Ovary (tissue), 9 donors: ENCODE data around the gene KRTAP12-1. TPM values are rescaled to one million over a fixed set of nuclear protein-coding genes. Genes with fewer than 3 reads are reported as not detected.
"Not testable (repeated sequence)": the region's sequence is repeated elsewhere in the genome, so short reads cannot be mapped to it uniquely, and the experiment has no call there.

Experiments
- DNase-seq, 5 donors: peaks; one replicate each; pipeline ENCODE4 v3.0.0-alpha.2; 2019 to 2020
- H3K27ac ChIP-seq, 2 donors: fragments of 200-600 bp; one replicate each; pipeline versions ENCODE4 v1.5.1 to v1.8.0; 2019 to 2022
- H3K27me3 ChIP-seq: fragments of 200-600 bp; one replicate; pipeline ENCODE4 v1.8.0; 2022
- H3K36me3 ChIP-seq: fragments of 200-600 bp; sonication (generic); one replicate; pipeline ENCODE4 v1.5.1; 2019
- H3K4me1 ChIP-seq: one replicate; pipeline ENCODE4 v1.8.1; 2013; ENCODE audit warnings: mild to moderate bottlenecking, moderate library complexity; ENCODE audit not compliant: insufficient read depth
- H3K4me3 ChIP-seq: fragments of 200-600 bp; sonication (generic); one replicate; pipeline ENCODE4 v1.5.1; 2017
- H3K9me3 ChIP-seq, 2 donors: fragments of 200-600 bp in 1 of 2; sonication (generic) in 1 of 2; one replicate each; pipeline versions ENCODE4 v1.5.1 to v1.8.1; 2013 to 2019; ENCODE audit warnings: mild to moderate bottlenecking in 1 of 2, moderate library complexity in 1 of 2
- EP300 ChIP-seq: sonication (generic); formaldehyde crosslinking; IDR thresholded peaks from one replicate; pipeline ENCODE4 v1.6.1; 2017; ENCODE audit warnings: antibody characterized with exemption
- POLR2A ChIP-seq: fragments of 450-650 bp; IDR thresholded peaks from one replicate; pipeline ENCODE4 v1.6.1; 2017; ENCODE audit warnings: antibody characterized with exemption, mild to moderate bottlenecking, moderate library complexity
- WGBS, 3 donors: extraction: QIAGEN DNeasy Blood & Tissue Kit in 1 of 3; methylation state at CpG; one replicate each; pipeline versions ENCODE4 v1.1.5 to v1.1.7; 2013 to 2017; 5-methylcytosine and 5-hydroxymethylcytosine counted together
- intact Hi-C, 4 donors: fragments of 100-400 bp; cut with DNase I; formaldehyde crosslinking; loops; one replicate each; pipeline versions ENCODE4 v1.11.0 to v1.15.1; 2022 to 2023
- polyA plus RNA-seq, 2 donors: library from polyadenylated mRNA; stranded (reverse); fragments of 200-250 nt in 1 of 2; fragments of 350-450 nt in 1 of 2; fragmentation: Illumina TruSeq in 1 of 2; extraction: RNeasy Lipid Tissue Mini Kit (QIAGEN cat#74804) in 1 of 2; gene quantifications; one replicate each; pipeline ENCODE4 v1.2.3, GENCODE V29; 2013 to 2014
- total RNA-seq, 7 donors: library from RNA; depleted of rRNA in 2 of 7; stranded (reverse); fragments of >200 nt in 2 of 7; fragmentation: NEBNext Ultra II Directional in 3 of 7; extraction: Animal tissue kit (Norgen Biotek cat#: 25700) in 3 of 7; gene quantifications; one replicate each; pipeline versions ENCODE4 v1.1.0 to v1.2.4, GENCODE V29; 2016 to 2023
- TF ChIP-seq, protein P1 (sequence below), 3 donors: fragments of 450-650 bp in 2 of 3; fragments of 200-600 bp in 1 of 3; IDR thresholded peaks; one replicate each; pipeline versions ENCODE4 v1.5.1 to v1.8.0; 2016 to 2022; ENCODE audit warnings: antibody characterized with exemption in 3 of 3, mild to moderate bottlenecking in 1 of 3
- donor health status: DM: no; HTN: no; CAD: no; lungs with moderate emphysema.
- donor health status: DM: no; HTN: no; CAD: no.
- donor health status: Bipolar disorder and iron deficiency.
- donor health status: DM: yes; HTN: yes; CAD: no.
- donor health status: DM: no; HTN: no; CAD: no.
- donor health status: DM: yes; HTN: yes; CAD: no.

KRTAP12-1 gene
- total and polyA plus RNA-seq, 9 donors = not detected

DNA sequence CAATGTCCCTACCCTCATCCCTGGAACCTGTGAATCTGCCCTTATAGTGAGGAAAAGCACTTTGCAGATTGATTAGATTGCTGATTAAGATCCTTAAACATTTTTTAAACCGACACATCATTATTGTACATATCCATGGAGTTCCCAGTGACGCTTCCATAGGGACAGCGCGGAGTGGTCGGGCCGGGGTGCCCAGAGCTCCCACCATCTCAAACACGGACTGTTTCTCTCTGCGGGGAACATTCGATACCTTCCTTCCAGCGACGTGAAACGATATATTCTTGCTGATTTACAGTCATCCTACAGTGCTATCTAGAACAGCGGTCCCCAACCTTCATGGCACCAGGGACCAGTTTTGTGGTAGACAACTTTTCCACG is 19.0 kb upstream of the KRTAP12-1 start:
- DNase-seq = no peak
- 72 to 75% (median 73%) methylated on average over 14 of the region's 14 CpGs for WGBS, 3 donors
- Histone ChIP-seq H3K4me1 (no peaks in the 10 kb centered on the region), H3K27me3 (no peaks in the 10 kb centered on the region), H3K4me3 (no peak overlapping the region), H3K9me3 (no peaks in the 10 kb centered on the region), H3K27ac (no peak overlapping the region), H3K36me3 (no peaks in the 10 kb centered on the region)
- intact Hi-C loops = no loop called here
- no peak for TF ChIP-seq EP300
- TF ChIP-seq, protein P1, sequence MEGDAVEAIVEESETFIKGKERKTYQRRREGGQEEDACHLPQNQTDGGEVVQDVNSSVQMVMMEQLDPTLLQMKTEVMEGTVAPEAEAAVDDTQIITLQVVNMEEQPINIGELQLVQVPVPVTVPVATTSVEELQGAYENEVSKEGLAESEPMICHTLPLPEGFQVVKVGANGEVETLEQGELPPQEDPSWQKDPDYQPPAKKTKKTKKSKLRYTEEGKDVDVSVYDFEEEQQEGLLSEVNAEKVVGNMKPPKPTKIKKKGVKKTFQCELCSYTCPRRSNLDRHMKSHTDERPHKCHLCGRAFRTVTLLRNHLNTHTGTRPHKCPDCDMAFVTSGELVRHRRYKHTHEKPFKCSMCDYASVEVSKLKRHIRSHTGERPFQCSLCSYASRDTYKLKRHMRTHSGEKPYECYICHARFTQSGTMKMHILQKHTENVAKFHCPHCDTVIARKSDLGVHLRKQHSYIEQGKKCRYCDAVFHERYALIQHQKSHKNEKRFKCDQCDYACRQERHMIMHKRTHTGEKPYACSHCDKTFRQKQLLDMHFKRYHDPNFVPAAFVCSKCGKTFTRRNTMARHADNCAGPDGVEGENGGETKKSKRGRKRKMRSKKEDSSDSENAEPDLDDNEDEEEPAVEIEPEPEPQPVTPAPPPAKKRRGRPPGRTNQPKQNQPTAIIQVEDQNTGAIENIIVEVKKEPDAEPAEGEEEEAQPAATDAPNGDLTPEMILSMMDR (IDR thresholded peaks at IDR 0.05) = no peak
- no peak for TF ChIP-seq POLR2A

DNA sequence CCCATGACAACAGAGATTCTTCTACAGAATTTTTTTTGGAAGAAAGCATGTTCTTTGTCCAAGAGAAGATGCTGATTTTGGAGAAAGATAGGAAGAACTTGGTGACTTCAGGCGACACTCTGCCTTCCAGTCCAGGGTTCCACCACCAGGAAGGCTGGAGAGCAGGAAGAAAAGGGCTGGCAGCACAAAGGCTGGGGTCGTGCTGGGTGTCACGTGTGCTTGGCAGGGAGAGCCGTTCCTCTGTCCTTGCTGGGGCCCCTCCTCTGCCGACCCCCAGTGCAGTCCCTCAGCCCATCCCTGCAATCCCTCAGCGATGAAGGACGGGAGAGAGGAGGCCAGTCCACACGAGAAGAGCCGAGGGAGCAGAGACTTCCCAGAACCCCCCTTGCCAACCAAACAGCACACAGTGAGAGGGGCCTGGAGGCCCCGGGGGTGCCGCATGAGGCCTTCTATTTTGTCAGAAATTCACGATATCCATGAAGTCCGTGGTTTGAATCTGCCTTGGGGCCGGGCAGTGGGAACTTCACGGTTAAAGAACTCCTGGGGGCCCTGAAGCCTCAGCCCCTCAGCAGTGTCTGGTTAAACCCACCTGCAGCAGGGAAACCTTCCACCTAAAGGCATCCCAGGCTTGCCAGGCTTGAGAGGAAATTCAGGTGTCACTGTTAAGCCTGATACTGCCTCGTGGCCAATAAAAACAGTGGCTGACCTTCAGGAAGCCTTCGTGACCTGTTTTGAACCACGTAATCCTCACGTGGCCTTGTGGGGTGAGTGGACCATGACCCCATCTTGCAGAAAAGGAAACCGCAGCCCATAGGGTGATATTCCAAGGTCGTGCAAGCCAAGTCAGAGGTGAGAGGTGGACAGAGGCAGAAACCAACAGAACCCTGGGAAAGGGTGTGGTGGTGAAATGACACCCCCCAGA is 18.4 kb upstream of the KRTAP12-1 start:
- Histone ChIP-seq H3K9me3 (no peaks in the 10 kb centered on the region), H3K36me3 (no peaks in the 10 kb centered on the region), H3K4me1 (no peaks in the 10 kb centered on the region), H3K27ac (no peak overlapping the region), H3K27me3 (no peaks in the 10 kb centered on the region), H3K4me3 (no peak overlapping the region)
- DNase-seq = no peak
- intact Hi-C loops = no loop called here
- TF ChIP-seq, protein P1 (IDR thresholded peaks at IDR 0.05) = no peak
- TF ChIP-seq POLR2A = no peak
- no peak for TF ChIP-seq EP300
- WGBS, 3 donors = 34 to 51% (median 42%) methylated on average over 21 of the region's 21 CpGs

DNA sequence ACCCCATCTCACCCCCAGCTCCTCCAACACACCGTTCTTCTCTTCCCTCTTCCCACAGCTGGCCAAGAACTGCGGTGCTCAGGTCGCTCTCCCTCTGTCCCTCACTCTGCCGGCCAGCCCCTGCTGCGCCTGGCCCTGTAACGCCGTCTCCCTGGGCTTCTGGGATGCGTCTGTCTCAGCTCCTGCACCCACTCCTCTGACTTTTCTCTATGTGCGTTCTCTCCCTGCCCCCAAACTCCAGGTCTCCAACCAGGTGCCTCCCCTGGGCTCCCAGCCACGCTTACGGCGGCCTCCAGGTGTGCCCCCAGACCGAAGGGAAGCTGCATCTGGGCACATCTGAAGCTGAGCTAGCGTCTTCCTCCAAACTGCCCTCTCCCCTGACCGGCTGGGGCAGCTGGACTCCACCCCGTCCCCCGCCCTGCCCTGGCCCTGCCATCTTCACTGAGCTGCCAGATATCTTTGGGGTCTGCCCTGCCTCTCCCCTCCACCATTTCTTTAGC is 17.6 kb upstream of the KRTAP12-1 start:
- H3K36me3 ChIP-seq = no peaks in the 10 kb centered on the region
- DNase-seq = no peak
- intact Hi-C loops = no loop called here
- no peak for TF ChIP-seq EP300
- no peak for TF ChIP-seq POLR2A
- TF ChIP-seq, protein P1 (IDR thresholded peaks at IDR 0.05) = no peak
- no peaks in the 10 kb centered on the region for H3K4me1 ChIP-seq
- H3K27me3 ChIP-seq = no peaks in the 10 kb centered on the region
- no peaks in the 10 kb centered on the region for H3K9me3 ChIP-seq
- 26 to 44% (median 39%) methylated on average over 17 of the region's 17 CpGs for WGBS, 3 donors
- no peak overlapping the region for H3K4me3 ChIP-seq
- H3K27ac ChIP-seq = no peak overlapping the region

DNA sequence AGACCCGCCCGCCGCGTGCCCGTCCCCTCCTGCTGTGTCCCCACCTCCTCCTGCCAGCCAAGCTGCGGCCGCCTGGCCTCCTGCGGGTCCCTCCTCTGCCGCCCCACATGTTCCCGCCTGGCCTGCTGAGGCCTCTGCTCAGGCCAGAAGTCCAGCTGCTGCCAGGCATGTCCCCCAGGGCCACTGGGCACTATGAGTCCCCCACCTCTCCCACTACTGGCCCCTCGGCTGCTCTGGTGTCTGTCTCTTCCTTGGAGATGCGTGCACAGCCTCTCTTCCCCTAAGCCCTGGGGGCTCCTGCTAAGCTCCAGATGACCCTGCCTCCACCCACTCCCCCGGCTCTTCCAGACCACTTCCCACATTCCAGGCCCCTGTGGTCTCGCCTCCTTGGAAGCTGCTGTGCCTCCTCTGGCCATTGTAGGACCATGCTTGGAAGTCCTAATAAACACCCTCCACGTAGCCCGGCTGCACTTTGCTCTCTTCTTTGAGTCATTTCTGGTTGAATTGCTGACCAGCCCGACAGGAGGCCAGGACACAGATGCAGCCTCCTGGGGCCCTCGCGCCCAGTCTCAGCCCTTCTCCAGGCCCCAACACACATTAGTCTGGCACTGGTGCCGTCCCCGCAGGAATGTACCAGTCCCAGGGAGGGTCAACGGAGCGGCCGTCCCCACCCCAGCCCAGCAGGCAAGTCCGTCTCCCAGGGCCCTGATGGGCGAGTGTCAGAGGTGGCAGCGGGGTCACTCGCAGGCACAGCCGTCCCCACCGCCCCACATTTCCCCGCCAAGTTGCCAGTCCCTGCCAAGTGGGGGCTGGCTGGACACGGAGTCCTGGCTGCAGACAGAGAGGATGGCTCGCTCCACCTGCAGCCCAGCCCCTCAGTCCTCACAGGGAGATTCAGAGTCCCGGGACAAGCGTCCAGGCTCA is 16.1 kb upstream of the KRTAP12-1 start:
- no peaks in the 10 kb centered on the region for H3K36me3 ChIP-seq
- TF ChIP-seq, protein P1 (IDR thresholded peaks at IDR 0.05) = no peak
- TF ChIP-seq POLR2A = no peak
- TF ChIP-seq EP300 = no peak
- no peak overlapping the region for H3K4me3 ChIP-seq
- DNase-seq = no peak
- H3K27me3 ChIP-seq = no peaks in the 10 kb centered on the region
- WGBS, 3 donors = 19 to 23% (median 20%) methylated on average over 31 to 35 of the region's 35 CpGs
- H3K9me3 ChIP-seq = no peaks in the 10 kb centered on the region
- H3K4me1 ChIP-seq = no peaks in the 10 kb centered on the region
- intact Hi-C loops = no loop called here
- no peak overlapping the region for H3K27ac ChIP-seq

DNA sequence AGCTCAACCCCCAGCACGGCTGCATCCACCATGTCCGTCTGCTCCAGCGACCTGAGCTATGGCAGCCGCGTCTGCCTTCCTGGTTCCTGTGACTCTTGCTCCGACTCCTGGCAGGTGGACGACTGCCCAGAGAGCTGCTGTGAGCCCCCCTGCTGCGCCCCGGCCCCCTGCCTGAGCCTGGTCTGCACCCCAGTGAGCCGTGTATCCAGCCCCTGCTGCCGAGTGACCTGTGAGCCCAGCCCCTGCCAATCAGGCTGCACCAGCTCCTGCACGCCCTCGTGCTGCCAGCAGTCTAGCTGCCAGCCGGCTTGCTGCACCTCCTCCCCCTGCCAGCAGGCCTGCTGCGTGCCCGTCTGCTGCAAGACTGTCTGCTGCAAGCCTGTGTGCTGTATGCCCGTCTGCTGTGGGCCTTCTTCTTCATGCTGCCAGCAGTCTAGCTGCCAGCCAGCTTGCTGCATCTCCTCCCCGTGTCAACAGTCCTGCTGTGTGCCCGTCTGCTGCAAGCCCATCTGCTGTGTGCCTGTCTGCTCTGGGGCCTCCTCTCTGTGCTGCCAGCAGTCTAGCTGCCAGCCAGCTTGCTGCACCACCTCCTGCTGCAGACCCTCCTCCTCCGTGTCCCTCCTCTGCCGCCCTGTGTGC is 15.3 kb upstream of the KRTAP12-1 start, which contains the start of gene KRTAP10-12:
Gene KRTAP10-12, plus strand, starts transcription at position 1 of the 639 bp plus-strand sequence. Its CDS starts 30 bp downstream, at position 31.
- H3K36me3 ChIP-seq, H3K4me1 ChIP-seq, H3K27me3 ChIP-seq, H3K4me3 ChIP-seq, H3K27ac ChIP-seq, H3K9me3 ChIP-seq, intact Hi-C loops, DNase-seq: not testable (repeated sequence)
- WGBS, 3 donors = 36 to 56% (median 49%) methylated on average over 20 to 21 of the region's 21 CpGs
